Mesenchymal stem cell (in vitro differentiated cells and primary cell): ENCODE measurements around the gene DOCK6.
A peak's percentile ranks its signal among the peaks of the same experiment; 100 is the strongest.

Experiments used
- DNase-seq: peaks from one replicate; pipeline ENCODE4 v3.0.0-alpha.2; 2013
- H2AFZ ChIP-seq: one replicate; pipeline ENCODE4 v1.6.1; 2013; ENCODE audit warnings: low read depth, mild to moderate bottlenecking, control low read depth, inconsistent platforms, low read length, moderate library complexity
- H2AK5ac ChIP-seq: 2 replicates; pipeline ENCODE4 v1.6.1; 2013; ENCODE audit warnings: low read length, moderate library complexity, mild to moderate bottlenecking, inconsistent platforms; ENCODE audit not compliant: severe bottlenecking
- H2BK120ac ChIP-seq: one replicate; pipeline ENCODE4 v1.6.1; 2013; ENCODE audit warnings: low read depth, mild to moderate bottlenecking, inconsistent platforms, low read length, moderate library complexity
- H2BK12ac ChIP-seq, 2 experiments: one replicate each; pipeline ENCODE4 v1.6.1; 2013; ENCODE audit warnings: inconsistent platforms in 2 of 2, low read length in 2 of 2, mild to moderate bottlenecking in 2 of 2, moderate library complexity in 2 of 2, control low read depth in 1 of 2
- H2BK15ac ChIP-seq: one replicate; pipeline ENCODE4 v1.6.1; 2013; ENCODE audit warnings: mild to moderate bottlenecking, low read depth, inconsistent platforms; ENCODE audit not compliant: poor library complexity, severe bottlenecking
- H2BK5ac ChIP-seq: 2 replicates; pipeline ENCODE4 v1.6.1; 2013; ENCODE audit warnings: low read depth, mild to moderate bottlenecking, low read length, control low read depth, inconsistent platforms; ENCODE audit not compliant: poor library complexity, severe bottlenecking
- H3K14ac ChIP-seq, 2 experiments: one replicate each; pipeline ENCODE4 v1.6.1; 2013; ENCODE audit warnings: inconsistent platforms in 2 of 2, low read length in 2 of 2, control low read depth in 1 of 2, mild to moderate bottlenecking in 1 of 2, moderate library complexity in 1 of 2
- H3K18ac ChIP-seq, 2 experiments: one replicate each; pipeline ENCODE4 v1.6.1; 2013; ENCODE audit warnings: inconsistent platforms in 2 of 2, low read length in 2 of 2, control low read depth in 1 of 2, low read depth in 1 of 2, mild to moderate bottlenecking in 1 of 2
- H3K23ac ChIP-seq, 2 experiments: one replicate each; pipeline ENCODE4 v1.6.1; 2013; ENCODE audit warnings: inconsistent platforms in 2 of 2, low read length in 2 of 2, mild to moderate bottlenecking in 2 of 2, moderate library complexity in 2 of 2, control low read depth in 1 of 2
- H3K27ac ChIP-seq: 2 replicates; pipeline ENCODE4 v1.5.1; 2013; ENCODE audit warnings: mild to moderate bottlenecking, moderate library complexity, low read length, control low read depth, inconsistent platforms; ENCODE audit not compliant: poor library complexity, severe bottlenecking
- H3K27me3 ChIP-seq, 2 experiments: 2 replicates each; pipeline versions ENCODE4 v1.6.1 to v1.7.0; 2013; ENCODE audit warnings: low read length in 2 of 2, mild to moderate bottlenecking in 2 of 2, moderate library complexity in 2 of 2, control low read depth in 1 of 2, inconsistent platforms in 1 of 2; ENCODE audit not compliant: control insufficient read depth in 1 of 2, insufficient read depth in 1 of 2
- H3K36me3 ChIP-seq, 2 experiments: 2 replicates each; pipeline versions ENCODE4 v1.6.1 to v1.7.0; 2013; ENCODE audit warnings: low read length in 2 of 2, control low read depth in 1 of 2, inconsistent platforms in 1 of 2, low read depth in 1 of 2, mild to moderate bottlenecking in 1 of 2; ENCODE audit not compliant: insufficient read depth in 2 of 2, control insufficient read depth in 1 of 2
- H3K4ac ChIP-seq, 2 experiments: one replicate each; pipeline ENCODE4 v1.6.1; 2013; ENCODE audit warnings: inconsistent platforms in 2 of 2, low read length in 2 of 2, mild to moderate bottlenecking in 2 of 2, moderate library complexity in 2 of 2, control low read depth in 1 of 2, low read depth in 1 of 2
- H3K4me1 ChIP-seq: 2 replicates; pipeline ENCODE4 v1.6.1; 2013; ENCODE audit warnings: low read depth, low read length, control low read depth; ENCODE audit not compliant: control insufficient read depth, insufficient read depth
- H3K4me2 ChIP-seq: 2 replicates; pipeline ENCODE4 v1.6.1; 2013; ENCODE audit warnings: low read length, mild to moderate bottlenecking, inconsistent platforms; ENCODE audit not compliant: poor library complexity, severe bottlenecking
- H3K4me3 ChIP-seq, 2 experiments: 2 replicates each; pipeline versions ENCODE4 v1.5.1 to v1.7.0; 2013; ENCODE audit warnings: low read length in 2 of 2, mild to moderate bottlenecking in 2 of 2, control low read depth in 1 of 2, low read depth in 1 of 2; ENCODE audit not compliant: insufficient read depth in 1 of 2
- H3K79me1 ChIP-seq: replicated peaks from 2 replicates; pipeline ENCODE4 v1.6.1; 2013; ENCODE audit warnings: mild to moderate bottlenecking, control low read depth, low read length, inconsistent platforms; ENCODE audit not compliant: poor library complexity, severe bottlenecking
- H3K9ac ChIP-seq: 2 replicates; pipeline ENCODE4 v1.7.0; 2013; ENCODE audit warnings: mild to moderate bottlenecking, low read length, moderate library complexity
- H3K9me3 ChIP-seq: 2 replicates; pipeline ENCODE4 v1.7.0; 2013; ENCODE audit warnings: mild to moderate bottlenecking, low read length; ENCODE audit not compliant: control insufficient read depth
- H4K8ac ChIP-seq: one replicate; pipeline ENCODE4 v1.6.1; 2013; ENCODE audit warnings: inconsistent platforms, mild to moderate bottlenecking, low read length, moderate library complexity
- H4K91ac ChIP-seq: one replicate; pipeline ENCODE4 v1.6.1; 2013; ENCODE audit warnings: mild to moderate bottlenecking, low read length, inconsistent platforms
- WGBS: methylation state at CpG from one replicate; pipeline ENCODE4 v1.1.7; 2013; ENCODE audit warnings: mixed read lengths; 5-methylcytosine and 5-hydroxymethylcytosine counted together

Gene DOCK6

DNA sequence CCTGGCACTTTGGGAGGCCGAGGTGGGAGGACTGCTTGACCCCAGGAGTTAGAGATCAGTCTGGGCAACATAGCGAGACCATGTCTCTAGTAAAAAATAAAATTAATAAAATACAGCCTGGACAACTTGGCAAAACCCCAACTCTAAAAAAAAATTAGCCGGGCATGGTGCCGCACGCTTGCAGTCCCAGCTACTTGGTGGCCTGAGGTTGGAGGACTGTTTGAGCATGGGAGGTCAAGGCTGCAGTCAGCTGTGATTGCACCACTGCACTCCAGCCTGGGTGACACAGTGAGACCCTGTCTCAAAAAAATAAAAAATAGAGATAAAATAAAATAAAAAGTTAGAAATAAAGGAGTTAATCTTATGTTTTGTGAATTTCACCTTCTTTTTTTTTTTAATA, 91.2 kb downstream of the DOCK6 start:
- H3K14ac ChIP-seq: no peak overlapping the region
- DNase-seq: no peak
- H3K18ac ChIP-seq: no peak overlapping the region
- no peak overlapping the region for H2BK120ac ChIP-seq
- H3K36me3 ChIP-seq: peaks cover 84 to 85% of the 10 kb centered on the region in 2 experiments
- 94% methylated on average over 4 of the region's 5 CpGs for WGBS
- H3K9ac ChIP-seq: no peak overlapping the region
- H3K27ac ChIP-seq: no peak overlapping the region
- no peaks in the 10 kb centered on the region for H3K9me3 ChIP-seq
- H2AFZ ChIP-seq: no peak overlapping the region
- H2BK12ac ChIP-seq: no peak overlapping the region
- H3K4ac ChIP-seq: no peak overlapping the region
- no peak overlapping the region for H2AK5ac ChIP-seq
- H3K4me2 ChIP-seq: no peak overlapping the region
- H4K91ac ChIP-seq: no peak overlapping the region
- no peak overlapping the region for H4K8ac ChIP-seq
- H2BK15ac ChIP-seq: no peak overlapping the region
- no peak overlapping the region for H3K4me3 ChIP-seq
- no peak overlapping the region for H2BK5ac ChIP-seq
- peaks cover 14% of the 10 kb centered on the region for H3K4me1 ChIP-seq
- no peaks in the 10 kb centered on the region for H3K27me3 ChIP-seq
- H3K79me1 ChIP-seq: peaks cover 17% of the 10 kb centered on the region
- no peak overlapping the region for H3K23ac ChIP-seq

DNA sequence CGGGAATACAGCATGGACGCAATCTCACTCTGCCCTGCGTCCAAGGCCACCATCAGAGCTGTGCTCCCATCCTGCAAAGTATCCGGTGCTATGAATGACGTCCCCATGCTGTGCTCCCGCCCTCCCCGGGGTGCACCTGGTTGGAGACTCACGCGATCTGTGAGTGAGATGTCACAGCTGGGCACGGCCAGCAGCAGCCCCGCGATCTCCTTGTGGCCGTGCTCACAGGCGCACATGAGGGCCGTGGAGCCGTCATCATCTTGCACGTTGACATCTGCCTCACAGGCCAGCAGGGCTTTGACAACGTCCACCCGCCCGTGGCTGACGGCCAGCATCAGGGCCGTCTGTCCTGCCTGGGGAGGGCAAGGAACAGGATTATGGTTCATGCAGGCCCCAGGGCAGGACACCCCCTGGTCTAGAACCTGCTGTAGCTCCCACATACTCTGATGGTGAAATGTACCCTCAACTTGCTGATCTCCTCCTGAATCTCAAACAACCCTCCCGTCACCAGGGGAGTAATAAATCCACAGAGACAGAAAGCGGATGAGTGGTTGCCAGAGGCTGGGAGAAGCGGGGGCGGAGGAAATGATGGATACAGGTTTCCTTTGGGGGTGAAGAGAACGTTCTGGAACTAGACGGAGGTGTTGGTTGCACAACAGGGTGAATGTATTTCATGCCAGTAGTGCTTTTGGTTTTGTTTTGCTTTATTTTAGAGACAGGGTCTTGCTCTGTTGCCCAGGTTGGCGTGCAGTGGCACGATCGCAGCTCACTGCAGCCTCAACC, 92.2 kb downstream of the DOCK6 start:
- Histone ChIP-seq H2AFZ (no peak overlapping the region), H3K23ac (peak overlapping the region in 1 of 2 experiments; percentile 67), H3K79me1 (peaks cover 22% of the 10 kb centered on the region), H2BK12ac (no peak overlapping the region), H2BK120ac (no peak overlapping the region), H3K36me3 (peaks cover 84 to 85% of the 10 kb centered on the region in 2 experiments), H2BK5ac (no peak overlapping the region), H2AK5ac (peak overlapping the region; percentile 38), H3K4me3 (no peak overlapping the region), H4K91ac (peak overlapping the region; percentile 57), H3K9me3 (no peaks in the 10 kb centered on the region), H3K4me2 (no peak overlapping the region), H3K4ac (peak overlapping the region in 1 of 2 experiments; percentile 9), H3K4me1 (peaks cover 14% of the 10 kb centered on the region), H2BK15ac (peak overlapping the region; percentile 50), H3K9ac (no peak overlapping the region), H4K8ac (no peak overlapping the region), H3K27ac (peak overlapping the region; percentile 24), H3K18ac (peak overlapping the region in 1 of 2 experiments; percentile 67), H3K27me3 (no peaks in the 10 kb centered on the region), H3K14ac (no peak overlapping the region)
- 93% methylated on average over 31 of the region's 31 CpGs for whole genome bisulfite sequencing
- DNase-seq: no peak

DNA sequence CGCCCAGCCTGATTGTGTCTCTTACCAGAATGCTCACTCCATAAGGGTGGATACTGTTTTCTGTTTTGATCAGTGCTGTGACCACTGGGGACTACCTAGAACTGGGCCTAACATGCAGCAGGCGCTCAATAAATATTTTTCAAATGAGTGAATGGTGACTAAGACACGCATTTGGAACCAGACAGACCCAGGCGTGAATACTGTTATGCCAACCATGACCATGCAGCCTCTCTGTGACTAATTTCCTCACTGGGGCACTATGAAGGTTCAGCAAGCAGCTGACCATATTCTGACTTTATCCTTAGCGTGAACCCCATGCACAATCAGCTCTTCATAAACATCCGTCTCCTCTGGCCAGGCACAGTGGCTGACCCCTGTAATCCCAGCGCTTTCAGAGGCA, 93.8 kb downstream of the DOCK6 start:
- peak overlapping the region; percentile 78 for H3K9ac ChIP-seq
- H4K8ac ChIP-seq: no peak overlapping the region
- no peak overlapping the region for H2BK120ac ChIP-seq
- H3K4me3 ChIP-seq: no peak overlapping the region
- H2BK12ac ChIP-seq: peak overlapping the region; percentile 46 to 64
- H3K14ac ChIP-seq: no peak overlapping the region
- peak overlapping the region; percentile 74 for H4K91ac ChIP-seq
- H3K18ac ChIP-seq: peak overlapping the region; percentile 66 to 72
- no peak overlapping the region for H3K4me2 ChIP-seq
- H3K27ac ChIP-seq: peak overlapping the region; percentile 91
- no peaks in the 10 kb centered on the region for H3K27me3 ChIP-seq
- H2BK15ac ChIP-seq: no peak overlapping the region
- H3K36me3 ChIP-seq: peaks cover 78 to 81% of the 10 kb centered on the region in 2 experiments
- peaks cover 14% of the 10 kb centered on the region for H3K4me1 ChIP-seq
- no peaks in the 10 kb centered on the region for H3K9me3 ChIP-seq
- no peak overlapping the region for H2BK5ac ChIP-seq
- H3K79me1 ChIP-seq: peaks cover 19% of the 10 kb centered on the region
- DNase-seq: peak; percentile 96
- 9% methylated on average over 7 of the region's 7 CpGs for WGBS
- H3K23ac ChIP-seq: no peak overlapping the region
- no peak overlapping the region for H2AFZ ChIP-seq
- H2AK5ac ChIP-seq: peak overlapping the region; percentile 93
- H3K4ac ChIP-seq: peak overlapping the region in 1 of 2 experiments; percentile 71

DNA sequence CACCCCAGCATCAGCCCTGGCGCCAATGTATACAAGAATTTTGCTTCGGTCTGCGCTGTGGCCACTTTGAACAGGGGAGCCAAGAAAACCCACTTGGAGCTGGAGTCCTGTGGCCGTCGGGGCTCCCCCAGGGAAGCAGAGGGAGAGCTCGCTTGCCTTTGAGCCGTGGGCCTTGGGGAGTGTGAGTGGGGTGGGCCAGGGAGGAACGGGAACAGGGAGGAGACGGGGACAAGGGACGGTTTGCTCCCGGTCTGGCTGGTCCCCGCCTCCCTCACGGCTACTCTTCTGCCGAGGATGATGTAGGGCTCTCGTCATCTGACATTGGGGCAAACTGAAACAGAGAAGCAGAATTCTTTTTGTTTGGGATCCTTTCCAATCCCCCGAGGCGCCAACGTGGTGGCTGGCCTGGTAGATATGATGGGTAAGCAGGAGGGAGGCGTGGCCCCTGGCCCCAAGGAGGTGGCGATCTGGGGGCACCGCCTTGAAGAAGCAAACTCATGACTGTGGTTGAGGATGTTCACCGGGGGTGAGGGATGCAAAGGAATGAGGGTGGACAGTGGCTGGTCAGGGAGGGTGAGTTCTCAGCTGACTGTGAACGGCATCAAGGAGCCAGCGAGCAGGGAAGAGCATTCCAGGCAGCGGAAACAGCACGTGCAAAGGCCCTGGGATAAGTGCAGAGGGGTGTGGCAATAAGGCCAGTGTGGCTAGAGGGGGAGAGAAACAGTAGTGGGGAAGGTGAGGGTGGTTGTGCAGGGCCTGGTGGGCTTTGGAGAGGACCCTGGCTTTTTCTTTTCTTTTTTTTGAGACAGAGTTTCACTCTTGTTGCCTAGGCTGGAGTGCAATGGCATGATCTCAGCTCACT, 95.8 kb downstream of the DOCK6 start:
- Histone ChIP-seq H4K91ac (no peak overlapping the region), H2BK120ac (no peak overlapping the region), H2AFZ (no peak overlapping the region), H3K36me3 (peaks cover 67 to 69% of the 10 kb centered on the region in 2 experiments), H3K9me3 (no peaks in the 10 kb centered on the region), H3K4me2 (no peak overlapping the region), H4K8ac (no peak overlapping the region), H2BK5ac (no peak overlapping the region), H3K79me1 (peaks cover 19% of the 10 kb centered on the region), H3K14ac (no peak overlapping the region), H3K27ac (no peak overlapping the region), H3K9ac (peak overlapping the region; percentile 94), H3K4me1 (peaks cover 14% of the 10 kb centered on the region), H3K23ac (no peak overlapping the region), H2BK12ac (peak overlapping the region in 1 of 2 experiments; percentile 26), H3K18ac (peak overlapping the region in 1 of 2 experiments; percentile 61), H3K4me3 (peak overlapping the region in 1 of 2 experiments; percentile 67), H3K4ac (no peak overlapping the region), H3K27me3 (no peaks in the 10 kb centered on the region), H2BK15ac (no peak overlapping the region), H2AK5ac (peak overlapping the region; percentile 5)
- no peak for DNase-seq
- 90% methylated on average over 26 of the region's 26 CpGs for WGBS
